Islet of Langerhans (tissue), 1 donor: ENCODE measurements around the gene KIF16B.

ENCODE experiments used
- FAIRE-seq: peaks from one replicate; lab custom pipeline; 2011; peaks lifted over from hg19 to GRCh38; lab: Jason Lieb, UNC

KIF16B gene

DNA sequence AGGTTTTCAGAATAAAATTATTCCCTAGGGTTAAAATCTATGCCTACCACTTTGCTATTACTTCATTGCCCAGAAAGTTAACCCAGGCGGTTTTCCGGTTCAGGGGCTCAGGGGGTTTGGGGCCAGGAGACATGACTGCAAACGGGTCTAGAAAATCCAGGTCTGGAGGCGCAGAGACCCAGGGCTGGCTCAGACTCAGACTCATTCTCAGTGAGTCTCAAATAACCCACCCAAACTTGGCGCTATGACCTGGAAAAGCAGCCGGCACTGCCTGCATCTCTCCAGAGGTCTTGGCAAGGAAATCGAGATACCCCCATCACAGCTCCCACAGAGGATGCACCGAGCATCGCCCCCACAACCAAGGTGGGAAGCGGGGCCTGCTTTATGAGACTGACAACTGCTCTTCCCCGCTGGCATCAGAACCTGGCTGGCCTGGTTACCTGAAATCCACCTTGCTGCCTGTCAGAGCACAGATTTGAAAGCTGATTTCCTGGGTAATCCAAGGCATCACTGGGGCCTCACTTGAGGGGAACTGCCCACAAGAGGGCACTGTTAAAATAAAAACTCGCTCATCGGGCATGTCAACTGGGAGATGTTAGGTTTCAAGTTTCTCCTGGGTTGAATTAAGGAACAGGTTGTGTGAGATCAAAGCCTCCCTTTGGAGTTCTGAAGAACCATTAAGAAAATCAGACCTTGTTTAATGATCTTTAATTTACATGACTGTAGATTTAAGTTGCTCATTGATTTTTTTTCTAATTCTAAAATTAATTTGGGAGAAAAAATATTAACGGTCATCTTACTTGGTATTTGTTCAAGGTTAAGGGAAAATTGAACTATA lies 55.1 kb downstream of the KIF16B start:
- peak; percentile 98 for FAIRE-seq

DNA sequence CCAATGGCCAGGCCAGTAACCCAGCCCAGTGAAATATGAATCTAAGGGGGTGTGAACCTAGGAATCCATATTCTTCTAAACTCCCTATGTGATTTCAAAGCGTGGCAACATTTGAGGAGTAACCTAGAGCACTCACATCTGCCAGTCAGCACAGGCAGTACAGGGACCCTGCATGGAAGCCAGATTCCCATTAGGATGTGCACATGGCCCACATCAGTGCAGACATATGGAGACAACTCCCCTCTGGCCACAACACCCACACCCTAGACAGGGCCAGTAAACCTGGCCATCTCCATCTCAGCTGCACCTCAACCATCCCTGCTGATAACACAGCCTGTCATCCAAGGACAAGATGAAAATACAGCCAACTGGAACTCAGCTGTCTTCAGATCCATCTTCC lies 56.5 kb downstream of the KIF16B start:
- no peak for FAIRE-seq

DNA sequence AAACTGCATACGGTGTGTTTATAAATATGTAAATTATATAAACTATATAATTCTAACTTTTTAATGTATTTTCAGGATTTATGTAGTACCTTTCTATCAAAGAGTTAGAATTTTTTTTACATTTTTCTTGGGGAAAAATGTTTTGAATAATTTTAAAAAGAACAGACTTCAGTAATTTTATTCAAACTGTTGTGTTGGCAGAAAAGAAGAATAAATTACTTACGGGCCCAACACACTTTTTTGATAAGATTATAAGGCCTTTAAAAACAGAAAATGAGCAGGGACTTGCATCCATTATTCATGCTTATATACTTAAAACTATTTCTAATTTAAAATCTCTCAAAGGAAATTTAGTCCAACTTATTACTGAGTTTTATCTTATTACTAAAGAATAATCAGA lies 58.2 kb downstream of the KIF16B start:
- no peak for FAIRE-seq

DNA sequence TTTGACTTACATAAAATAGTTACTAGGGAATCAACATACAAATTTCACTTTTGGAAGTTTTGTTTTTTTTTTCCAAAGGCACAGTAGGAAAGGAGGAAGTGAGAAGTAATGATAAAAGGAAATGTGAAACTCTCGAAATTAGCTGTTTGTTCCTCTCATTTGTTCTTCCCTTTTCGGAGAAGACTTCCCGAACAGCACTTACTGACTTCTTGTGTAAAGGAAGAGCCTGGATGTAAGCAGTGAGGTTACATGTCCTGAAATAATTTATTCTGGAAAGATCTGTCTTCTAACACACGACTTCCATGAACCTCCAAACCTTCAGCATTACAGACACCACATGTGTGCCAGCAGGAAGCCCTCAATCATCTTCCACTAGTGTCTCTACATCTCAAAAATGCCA lies 59.1 kb downstream of the KIF16B start:
- no peak for FAIRE-seq

DNA sequence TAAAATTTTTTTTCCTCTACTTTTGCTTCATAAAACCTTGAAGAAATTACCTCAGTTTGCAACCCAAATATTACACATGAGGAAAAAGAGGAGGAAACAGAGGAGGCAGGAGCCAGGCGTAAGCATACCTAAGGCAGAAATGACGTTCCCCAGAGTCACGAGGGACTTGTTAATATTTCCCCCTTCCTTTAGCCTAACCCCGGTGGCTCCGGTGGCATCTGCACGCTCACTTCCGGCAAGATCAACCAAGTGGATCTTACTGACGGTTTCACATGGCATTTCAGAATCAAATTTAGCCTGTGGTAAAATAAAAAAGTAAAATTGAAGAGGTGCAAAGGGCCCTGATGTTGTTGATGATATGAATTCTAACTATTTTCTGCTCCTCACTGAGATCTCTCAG lies 67.4 kb downstream of the KIF16B start:
- FAIRE-seq = no peak

DNA sequence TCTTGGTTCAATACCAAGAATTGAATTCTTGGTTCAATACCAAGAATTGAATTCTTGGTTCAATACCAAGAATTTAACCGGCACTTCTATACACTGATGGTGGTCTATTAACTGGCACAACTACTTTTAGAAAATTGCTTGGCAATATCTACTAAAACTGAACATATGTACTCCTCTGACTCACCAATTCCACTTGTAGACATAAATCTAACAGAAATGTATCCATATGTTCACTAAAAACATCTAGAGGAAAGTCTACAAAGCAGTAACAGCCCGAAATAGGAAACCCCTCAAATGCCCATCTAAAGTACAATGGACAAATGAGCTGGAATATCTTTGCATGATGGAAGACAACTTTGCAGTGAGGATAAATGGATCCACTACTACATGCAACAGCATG lies 71.9 kb downstream of the KIF16B start:
- no peak for FAIRE-seq

DNA sequence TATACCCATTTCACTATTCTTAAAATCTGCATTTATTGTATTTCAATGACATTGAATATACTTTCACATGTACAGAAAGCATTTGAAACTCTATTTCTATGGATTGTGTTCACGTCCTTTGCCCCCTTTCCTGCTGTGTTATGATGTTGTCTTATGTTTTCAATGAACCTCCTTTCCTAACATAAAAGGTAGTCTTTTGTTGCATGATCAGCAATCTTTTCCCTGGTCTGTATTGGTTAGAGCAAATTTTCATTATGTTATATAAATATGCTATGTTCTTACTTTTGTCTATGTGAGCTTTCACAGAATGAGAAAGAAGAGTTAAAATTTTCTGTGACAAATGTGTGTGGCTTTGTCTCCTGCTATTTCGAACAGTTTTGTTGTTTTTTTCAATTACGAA lies 73.1 kb downstream of the KIF16B start:
- FAIRE-seq = no peak

DNA sequence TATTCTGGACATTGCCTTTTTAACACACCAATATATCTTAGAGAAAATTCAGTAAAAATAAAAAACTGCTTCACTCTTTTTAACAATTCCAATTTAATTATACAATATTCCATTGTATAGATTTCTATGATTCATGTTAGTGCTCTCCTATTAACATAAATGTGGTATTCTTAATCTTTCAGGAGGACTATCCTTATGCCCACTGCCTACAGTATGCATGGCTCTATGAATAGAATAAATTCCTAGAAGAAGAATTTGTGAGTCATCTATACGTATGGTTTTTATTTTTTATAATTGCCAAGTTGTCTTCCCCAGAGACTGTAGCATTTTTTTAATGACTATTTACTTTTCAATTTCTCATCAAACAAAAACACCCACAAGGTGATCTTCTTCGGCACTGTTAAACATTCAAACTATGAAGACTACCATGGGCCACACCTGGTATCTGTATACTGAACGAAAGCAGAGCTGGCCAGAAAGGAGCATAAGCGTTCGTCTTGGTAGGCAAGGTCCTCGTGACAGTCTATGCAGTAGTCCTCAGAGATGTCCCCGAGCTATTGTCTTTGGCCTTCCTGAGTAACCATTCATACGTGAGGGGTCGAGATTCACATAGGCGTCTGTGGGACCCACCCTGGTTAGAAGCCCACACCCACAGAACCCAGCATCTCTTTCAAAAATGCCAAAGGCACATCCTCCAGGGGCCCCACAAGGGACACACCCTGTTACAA lies 74.6 kb downstream of the KIF16B start:
- FAIRE-seq = no peak

DNA sequence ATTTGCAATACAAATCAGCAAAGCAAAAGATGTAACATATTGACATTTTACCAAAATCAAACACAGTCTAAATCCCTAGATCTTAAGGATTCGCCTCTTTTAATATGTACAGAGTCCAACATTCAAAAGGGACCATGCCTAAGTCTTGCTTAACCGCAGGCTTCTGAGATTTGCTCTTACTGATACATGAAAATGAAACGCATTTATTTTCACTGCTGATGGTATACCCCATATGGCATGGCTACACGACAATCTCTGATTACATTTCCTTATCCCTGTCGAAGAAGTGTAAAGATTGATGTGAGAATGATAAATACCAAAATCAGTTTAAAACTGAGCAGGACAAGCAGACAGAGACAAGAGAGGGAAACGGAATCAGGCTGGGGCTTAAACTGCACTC lies 75.4 kb downstream of the KIF16B start:
- no peak for FAIRE-seq

DNA sequence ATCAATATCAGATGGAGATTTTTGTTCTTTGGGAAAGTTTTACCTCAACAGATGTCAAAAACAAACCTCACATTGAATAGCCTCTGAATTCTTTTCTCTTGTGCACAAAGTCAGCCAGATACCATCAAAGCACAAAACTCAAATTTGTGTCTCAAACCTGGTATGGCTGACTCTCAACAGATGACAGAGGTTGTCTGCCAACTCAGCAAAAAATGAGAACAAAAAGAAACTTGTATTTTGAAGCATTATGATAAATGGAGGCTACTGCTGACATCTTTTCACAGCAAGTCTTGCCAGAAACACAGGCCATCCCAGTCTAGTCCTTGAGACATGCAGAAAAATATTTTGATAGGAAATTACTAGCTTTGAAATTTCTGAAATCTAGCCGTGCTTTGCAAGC lies 79.8 kb downstream of the KIF16B start:
- FAIRE-seq = no peak

DNA sequence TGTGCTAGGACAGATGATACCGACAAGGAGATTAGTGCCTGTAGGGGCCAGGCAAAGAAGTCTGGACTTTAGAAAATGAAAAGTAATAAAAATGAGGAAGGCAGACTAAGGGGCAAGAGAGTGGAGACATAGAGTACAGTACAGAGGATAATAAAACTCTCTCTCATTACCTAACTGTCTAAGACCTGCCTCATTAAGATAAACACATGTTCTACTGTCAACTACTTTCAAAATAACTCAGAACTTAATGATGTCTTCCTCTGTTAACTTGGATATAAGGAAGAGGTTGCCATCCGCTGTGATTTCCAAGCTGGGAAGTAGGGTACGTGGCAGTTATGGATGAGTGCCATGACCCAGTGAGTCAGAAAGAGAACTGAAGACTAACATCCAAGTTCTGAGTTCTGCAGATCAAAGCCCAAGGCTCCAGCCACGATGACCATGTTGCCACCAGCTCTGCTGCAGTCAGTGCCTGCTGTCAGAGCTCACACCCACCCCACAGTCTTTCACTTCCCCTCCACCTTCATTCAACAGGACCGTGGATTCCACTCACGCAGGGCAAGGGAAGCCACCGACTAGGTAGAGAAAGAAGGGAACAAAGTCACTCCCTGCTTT lies 81.8 kb downstream of the KIF16B start:
- FAIRE-seq = no peak

DNA sequence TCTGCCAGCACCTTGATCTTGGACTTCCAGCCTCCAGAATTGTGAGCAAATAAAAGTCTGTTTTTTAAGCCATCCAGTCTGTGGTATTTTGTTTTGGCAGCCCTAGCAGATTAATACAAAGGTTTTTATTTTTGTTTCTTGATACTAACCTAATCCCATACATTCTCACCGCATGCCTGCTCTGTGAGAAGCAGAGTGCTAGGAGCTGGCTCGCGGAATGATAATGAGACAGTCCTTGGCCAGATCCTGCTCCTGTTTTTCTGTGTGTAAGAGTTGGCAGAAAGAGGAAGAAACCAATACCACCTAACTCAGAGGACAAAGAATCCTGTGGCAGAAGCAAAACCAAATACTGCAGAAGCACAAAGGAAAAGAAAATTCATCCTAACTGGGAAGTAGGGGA lies 82.6 kb downstream of the KIF16B start:
- no peak for FAIRE-seq

DNA sequence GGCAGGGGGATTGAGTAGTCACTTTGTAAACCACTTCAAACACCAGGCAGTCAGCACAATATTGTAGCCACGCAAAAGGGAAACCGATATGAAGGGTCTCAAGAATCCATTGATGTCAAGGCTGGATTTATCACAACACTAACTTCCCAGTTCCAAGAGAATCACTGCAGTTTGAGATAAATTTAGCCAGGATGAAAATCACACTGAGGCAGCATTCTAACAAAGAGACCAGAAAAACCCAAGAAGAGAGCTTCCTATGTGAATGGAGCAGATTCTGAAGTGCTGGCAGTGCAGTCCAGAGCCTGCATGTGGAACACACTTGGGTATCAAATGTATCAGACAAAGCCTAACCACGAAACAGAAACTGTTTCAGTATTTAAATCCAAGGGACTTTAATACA lies 84.6 kb downstream of the KIF16B start:
- FAIRE-seq = no peak

DNA sequence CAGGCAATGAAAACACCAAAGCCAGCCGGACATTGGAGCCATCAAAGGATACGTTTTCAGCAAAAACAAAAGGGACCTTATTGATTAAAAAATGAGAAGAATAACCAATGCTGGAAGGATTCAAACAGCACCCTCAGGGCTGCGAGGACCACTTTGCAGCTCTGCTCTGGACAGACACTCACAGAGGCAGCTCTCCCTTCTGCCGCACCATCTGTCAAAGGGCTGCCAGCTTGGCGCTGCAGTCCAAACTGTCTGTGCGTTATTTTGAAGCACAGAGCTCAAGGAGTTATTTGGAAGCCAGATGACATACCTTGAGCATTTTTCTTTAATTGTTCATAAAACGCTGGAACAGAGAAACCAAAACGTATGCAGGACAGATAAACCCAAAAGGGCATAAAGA lies 85.2 kb downstream of the KIF16B start:
- no peak for FAIRE-seq

DNA sequence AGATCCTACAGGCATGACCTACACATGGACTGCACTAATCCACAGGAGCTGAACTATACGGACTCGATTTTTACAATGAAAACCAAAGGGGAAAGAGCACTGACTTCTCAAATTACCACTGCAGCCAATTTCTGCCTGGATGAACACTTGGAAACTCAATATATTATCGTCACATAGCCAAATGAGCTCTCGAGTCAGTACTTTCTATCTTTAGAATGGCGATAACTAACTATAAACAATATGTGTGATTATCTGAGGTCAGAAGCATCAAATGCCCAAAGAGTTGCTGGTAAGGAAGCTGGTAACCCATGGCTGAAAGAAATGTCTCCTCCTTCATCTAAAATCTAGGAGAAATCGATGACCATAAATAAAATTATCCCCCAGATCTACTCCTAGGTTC lies 86.7 kb downstream of the KIF16B start:
- FAIRE-seq = no peak

DNA sequence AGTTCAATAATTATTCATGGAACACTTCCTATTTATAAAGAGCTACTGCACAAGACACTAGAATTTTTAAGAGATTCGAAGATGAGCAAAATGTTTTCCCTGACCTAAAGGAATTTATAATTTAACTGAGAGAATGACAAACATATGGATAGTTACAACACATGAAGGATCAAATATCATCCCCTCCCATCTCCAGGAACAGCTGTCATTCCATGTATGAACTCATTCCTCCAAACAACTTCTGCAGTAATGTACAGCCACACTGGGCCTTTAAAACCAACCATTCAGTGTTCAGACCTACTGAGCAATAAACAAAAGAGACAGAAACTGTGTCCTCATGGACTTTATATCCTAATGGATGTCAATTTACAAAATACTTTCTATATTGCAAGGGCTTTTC lies 87.8 kb downstream of the KIF16B start:
- no peak for FAIRE-seq

DNA sequence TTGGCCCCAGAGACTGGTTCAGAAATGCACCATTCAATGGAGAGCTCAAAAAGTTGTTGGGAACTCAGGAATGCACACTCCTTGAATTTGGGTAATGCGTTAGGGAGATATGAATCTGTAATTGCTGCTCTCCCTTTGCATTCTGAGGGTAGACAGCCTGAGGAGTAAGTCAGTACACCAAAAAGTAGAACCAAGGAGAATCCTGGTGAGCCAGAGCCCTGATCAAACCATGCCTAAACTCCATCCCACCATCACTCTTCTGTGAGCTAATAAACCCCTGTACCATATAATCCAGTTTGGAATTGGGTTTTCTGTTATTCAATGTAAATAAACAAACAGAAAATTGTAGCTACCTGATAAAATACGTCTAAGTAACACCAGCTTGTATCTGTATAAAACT lies 90.2 kb downstream of the KIF16B start:
- no peak for FAIRE-seq

DNA sequence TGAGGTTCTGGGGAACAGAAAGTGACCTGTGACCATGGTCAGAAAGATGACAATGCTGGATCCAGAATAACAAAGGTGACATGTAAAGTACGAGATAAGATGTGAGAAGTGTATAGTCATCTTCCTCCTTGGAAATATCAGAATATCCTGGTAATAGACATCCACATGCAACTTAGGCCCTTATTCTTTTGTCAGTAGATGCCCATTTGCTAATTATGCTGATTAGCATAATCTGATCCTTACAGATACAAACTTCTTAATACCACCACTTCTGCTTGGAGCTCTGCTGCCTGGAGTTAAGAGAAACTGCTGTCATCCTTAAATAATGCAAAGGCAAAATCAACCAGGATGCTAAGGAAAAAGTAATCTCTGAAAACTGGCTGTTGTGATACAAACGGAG lies 91.3 kb downstream of the KIF16B start:
- FAIRE-seq = no peak

DNA sequence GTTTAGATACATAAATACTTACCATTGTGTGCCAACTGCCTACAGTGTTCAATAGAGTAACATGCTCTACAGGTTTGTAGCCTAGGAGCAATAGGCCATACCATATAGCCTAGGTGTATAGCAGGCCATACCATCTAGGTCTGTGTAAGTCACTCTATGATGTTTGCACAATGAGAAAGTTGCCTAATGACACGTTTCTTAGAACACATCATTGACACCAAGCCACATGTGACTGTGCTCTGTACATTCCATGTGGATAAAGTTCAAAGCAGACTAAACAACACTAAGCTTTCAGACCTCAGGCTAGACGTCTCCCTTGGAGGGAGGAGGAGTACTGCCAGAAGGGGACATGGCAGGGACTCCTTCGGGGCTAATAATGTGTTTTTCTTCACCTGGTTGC lies 93.6 kb downstream of the KIF16B start:
- no peak for FAIRE-seq

DNA sequence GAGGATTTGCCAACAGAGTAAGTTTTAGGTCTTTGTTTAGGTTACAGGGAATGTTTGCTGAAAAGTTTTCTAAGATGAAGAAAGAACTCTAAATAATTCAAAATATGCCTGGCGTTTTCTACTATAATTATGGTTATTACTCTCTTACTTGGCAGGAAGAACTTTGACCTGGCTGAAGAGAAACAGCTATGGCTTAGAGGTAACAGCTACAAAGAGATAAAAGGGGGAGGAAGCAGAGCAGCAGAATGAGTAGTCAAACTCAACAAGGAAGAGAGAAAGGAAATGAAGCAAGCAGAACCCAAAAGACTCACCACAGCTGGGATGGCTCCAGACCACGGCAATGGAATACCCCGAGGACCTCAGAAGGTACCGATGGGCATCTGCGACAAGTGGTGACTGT lies 95.6 kb downstream of the KIF16B start:
- FAIRE-seq = no peak

DNA sequence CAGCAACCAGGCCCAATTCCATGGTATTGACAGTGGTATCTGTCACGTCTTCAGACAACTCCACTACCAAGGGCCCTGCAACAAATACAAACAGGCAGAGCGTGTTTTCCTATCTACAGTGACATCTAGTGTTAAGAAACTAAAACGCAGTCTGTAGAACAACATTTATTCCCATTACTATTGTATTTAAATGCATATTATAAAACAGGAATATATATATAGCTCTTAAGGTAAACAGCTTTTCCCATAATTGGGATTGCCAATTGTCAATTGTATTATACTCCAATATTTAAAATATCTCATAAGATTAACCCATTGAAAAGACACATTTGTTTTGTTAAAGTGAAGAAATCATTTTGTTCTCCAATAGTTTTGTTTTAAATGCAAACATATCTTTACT lies 97.2 kb downstream of the KIF16B start:
- FAIRE-seq = peak; percentile 73

DNA sequence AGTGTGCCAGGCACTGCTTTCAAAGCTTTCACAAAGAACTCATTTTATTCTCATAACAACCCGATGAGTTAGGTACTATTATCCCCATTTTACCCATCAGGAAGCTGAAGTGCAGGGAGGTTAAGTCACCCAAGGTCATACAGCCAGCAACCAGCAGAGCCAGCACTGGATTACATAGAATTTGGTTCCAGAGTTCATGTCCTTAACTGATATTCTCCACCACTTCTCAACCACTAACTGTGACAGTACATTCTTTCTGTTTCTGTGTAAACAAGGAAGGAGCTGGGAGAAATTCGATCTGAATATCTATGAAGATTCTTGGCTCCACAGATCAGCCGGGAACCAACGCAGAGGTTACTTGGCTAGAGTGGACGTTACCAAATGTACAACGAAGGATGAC lies 98.0 kb downstream of the KIF16B start:
- no peak for FAIRE-seq

DNA sequence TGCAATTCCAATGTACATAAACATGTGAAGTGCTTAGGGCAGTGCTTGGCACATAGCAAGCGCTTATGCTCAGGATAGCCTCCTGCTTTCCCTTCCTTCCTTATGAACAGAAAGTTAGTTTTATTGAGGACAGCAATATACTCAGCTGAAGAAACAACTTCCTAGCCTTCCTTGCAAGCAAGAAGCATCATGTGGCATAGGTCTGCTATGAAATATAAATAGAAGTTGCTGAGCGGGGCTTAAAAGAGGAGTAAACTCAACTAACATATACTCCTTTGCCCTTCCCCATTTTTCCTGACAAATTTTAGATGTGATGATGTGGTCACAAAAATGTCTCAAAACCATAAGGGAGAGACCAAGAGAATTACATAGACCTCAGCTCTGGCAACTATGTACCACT lies 98.9 kb downstream of the KIF16B start:
- no peak for FAIRE-seq
